ENCODE results near the gene ZNF174.

DNA sequence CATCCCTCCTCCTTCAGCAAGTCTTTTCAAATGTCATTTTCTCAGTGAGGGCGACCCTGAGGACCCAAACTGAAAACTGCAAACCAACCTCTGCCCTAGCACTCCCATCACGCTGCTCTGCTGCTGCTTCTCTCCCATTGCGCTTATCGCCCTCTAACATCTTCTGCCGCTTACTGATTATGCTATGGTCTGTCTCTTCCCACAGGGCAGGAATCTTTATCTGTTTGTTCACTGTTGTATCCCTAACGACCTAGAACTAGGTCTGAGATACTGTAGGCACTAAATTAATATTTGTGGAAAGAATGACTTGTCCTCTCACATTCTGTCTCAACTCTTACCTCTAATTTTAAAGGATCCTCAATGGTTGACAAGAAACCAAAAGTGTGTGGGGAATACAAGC lies 12.7 kb upstream of the ZNF174 start:
- TF ChIP-seq POLR2A (IDR thresholded peaks at IDR 0.05), result no peak
- TF ChIP-seq, protein P1, sequence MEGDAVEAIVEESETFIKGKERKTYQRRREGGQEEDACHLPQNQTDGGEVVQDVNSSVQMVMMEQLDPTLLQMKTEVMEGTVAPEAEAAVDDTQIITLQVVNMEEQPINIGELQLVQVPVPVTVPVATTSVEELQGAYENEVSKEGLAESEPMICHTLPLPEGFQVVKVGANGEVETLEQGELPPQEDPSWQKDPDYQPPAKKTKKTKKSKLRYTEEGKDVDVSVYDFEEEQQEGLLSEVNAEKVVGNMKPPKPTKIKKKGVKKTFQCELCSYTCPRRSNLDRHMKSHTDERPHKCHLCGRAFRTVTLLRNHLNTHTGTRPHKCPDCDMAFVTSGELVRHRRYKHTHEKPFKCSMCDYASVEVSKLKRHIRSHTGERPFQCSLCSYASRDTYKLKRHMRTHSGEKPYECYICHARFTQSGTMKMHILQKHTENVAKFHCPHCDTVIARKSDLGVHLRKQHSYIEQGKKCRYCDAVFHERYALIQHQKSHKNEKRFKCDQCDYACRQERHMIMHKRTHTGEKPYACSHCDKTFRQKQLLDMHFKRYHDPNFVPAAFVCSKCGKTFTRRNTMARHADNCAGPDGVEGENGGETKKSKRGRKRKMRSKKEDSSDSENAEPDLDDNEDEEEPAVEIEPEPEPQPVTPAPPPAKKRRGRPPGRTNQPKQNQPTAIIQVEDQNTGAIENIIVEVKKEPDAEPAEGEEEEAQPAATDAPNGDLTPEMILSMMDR (IDR thresholded peaks at IDR 0.05), result no peak
